HG02759 (cell line): ENCODE data around the gene NOL12.
"Not testable (repeated sequence)": the region's sequence is repeated elsewhere in the genome, so short reads cannot be mapped to it uniquely, and the experiment has no call there.

Experiments used
- ATAC-seq: cut with Tn5 transposase; IDR thresholded peaks from one replicate; pipeline ENCODE4 v1.9.1; 2021; ENCODE audit warnings: mild to moderate bottlenecking, moderate library complexity; ENCODE audit not compliant: unreplicated experiment

NOL12 gene

DNA sequence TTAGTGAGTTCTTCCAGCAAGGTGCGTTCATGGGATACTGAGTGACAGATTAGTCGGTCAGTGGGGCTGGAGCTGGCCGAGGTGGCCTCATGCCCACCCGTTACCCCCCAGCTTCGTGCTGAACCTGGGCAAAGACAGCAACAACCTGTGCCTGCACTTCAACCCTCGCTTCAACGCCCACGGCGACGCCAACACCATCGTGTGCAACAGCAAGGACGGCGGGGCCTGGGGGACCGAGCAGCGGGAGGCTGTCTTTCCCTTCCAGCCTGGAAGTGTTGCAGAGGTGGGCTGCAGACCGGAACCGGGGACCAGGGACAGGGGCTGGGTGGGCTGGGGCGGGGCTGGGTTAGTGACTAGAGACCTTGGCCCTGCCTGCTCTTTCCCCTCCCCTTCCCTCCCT, 7.8 kb upstream of the NOL12 start:
- no peak for ATAC-seq

DNA sequence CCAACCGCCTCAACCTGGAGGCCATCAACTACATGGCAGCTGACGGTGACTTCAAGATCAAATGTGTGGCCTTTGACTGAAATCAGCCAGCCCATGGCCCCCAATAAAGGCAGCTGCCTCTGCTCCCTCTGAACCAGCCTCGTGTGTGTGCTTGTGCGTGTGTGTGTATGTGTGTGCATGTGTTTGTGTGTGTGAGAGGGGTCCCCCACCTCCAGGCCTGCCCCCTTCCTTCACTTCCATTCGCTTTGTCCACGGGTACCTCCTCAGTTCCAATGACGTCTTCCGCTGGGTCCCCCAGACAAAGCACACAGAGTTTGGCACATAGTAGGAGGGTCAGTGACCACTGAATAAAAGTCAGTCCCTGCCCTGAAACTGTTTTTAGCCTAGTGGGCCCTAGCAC, 6.5 kb upstream of the NOL12 start:
- no peak for ATAC-seq

DNA sequence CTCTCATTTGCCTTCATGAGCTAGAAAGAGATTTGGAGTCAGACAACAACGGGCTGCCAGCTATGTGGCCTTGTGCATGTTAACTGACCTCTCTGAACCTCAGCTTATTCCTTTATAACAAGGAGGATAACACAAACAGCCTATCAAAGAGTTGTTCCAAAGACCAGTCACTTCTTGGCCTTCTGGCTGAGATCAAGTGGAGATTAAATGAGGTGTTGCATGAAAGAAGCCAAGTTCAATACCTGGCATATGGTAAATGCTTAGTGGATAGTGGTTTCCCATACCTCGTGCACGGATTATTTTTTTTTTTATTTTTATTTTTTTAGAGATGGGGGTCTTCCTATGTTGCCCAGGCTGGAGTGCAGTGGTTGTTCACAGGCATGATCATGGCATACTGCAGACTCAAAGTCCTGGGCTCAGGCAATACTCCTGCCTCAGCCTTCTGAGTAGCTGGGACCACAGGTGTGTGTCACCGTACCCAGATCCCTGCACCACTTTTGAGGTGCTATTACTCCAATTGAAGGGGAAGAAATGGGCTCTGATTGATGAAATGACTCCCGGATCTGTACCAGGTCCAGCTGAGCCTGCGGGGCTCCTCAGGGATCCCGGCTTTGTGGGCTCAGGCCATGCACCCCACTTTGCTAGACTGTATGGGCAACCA, 5.8 kb upstream of the NOL12 start:
- no peak for ATAC-seq

DNA sequence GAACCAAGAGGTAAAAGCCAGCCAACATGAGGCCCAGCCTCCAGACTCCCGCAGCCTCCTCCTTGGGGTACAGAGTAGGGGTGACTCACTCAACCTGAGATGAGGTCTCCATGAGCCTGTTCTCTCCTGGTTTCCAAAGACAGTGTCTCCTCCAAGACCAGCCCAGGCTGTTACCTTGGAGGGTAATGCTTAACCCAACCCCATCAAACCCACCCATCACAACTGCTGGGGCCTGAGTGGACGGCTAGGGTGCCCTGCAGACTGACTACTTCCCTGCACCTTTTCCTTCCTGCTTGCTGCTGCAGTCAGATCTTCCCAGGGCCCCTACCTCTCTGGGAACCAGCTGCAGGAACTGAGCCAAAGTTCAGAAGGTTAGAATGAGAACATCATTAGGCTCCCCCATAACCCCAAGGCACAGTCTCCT, 5.1 kb upstream of the NOL12 start:
- ATAC-seq: no peak

GRCh38 chr22:37681556-37682049, 4.5 kb upstream of the NOL12 start:
- no peak for ATAC-seq

GRCh38 chr22:37684803-37685615, 1.1 kb upstream of the NOL12 start:
- ATAC-seq: no peak

DNA sequence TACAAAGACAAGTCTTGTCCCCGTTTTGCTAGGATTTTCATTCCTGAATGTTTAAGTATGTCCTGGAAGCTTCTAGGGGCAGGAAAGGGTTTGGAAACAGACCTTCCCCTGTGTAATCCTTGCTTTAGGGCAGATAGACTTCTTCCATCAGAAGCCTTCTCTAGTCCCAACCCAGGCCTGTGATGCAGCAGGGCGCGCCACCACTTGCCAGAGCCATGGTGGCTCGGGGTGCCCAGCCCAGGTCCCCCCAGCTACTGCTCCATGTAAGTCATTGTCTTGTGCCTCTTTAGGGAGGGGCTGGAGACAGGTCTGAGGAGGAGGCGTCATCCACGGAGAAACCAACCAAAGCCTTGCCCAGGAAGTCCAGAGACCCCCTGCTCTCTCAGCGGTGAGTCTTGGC, 4.3 kb downstream of the NOL12 start:
- ATAC-seq: no peak

DNA sequence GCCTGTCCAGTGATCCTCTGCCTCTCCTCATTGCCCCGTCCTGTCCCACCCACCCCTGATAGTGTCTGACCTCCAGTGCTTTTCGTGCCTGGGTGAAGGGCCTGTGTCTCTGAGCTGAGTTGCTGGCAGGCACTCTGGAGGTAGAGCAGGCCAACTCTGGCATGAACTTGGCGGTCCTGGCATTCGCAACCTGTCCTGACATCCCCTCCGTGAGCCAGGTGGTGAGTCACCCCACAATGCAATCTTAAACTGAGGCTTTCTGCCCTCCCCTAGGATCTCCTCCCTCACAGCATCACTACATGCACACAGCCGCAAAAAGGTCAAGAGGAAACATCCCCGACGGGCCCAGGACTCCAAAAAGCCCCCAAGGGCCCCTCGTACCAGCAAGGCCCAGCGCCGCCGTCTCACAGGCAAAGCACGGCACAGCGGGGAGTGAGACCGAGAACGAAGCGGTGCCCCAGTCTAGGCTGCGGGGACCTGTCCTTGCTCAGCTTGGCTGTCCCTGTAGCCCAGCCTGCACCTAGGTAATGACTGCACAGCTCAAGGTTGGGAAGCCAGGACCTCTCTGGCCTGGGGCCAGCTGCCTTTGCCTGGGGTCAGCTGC, 4.9 kb downstream of the NOL12 start:
- no peak for ATAC-seq

- no peak for ATAC-seq
Measured at GRCh38 chr22:37692627-37693285, 6.6 kb downstream of the NOL12 start.

DNA sequence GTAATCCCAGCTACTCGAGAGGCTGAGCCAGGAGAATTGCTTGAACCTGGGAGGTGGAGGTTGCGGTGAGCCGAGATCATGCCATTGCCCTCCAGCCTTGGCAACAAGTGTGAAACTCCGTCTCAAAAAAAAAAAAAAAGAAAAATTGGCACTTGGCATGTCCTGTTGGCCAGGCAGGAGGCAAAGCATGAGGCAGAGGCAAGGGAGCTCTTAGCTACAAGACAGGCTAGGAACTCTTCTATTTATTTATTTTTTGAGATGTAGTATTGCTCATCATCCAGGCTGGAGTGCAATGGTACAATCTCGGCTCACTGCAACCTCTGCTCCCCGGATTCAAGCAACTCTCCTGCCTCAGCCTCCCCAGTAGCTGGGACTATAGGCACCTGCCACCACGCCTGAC, 8.0 kb downstream of the NOL12 start:
- not testable (repeated sequence) for ATAC-seq

- peak; percentile 8 for ATAC-seq
Measured at GRCh38 chr22:37696260-37696656, 10.1 kb downstream of the NOL12 start.

DNA sequence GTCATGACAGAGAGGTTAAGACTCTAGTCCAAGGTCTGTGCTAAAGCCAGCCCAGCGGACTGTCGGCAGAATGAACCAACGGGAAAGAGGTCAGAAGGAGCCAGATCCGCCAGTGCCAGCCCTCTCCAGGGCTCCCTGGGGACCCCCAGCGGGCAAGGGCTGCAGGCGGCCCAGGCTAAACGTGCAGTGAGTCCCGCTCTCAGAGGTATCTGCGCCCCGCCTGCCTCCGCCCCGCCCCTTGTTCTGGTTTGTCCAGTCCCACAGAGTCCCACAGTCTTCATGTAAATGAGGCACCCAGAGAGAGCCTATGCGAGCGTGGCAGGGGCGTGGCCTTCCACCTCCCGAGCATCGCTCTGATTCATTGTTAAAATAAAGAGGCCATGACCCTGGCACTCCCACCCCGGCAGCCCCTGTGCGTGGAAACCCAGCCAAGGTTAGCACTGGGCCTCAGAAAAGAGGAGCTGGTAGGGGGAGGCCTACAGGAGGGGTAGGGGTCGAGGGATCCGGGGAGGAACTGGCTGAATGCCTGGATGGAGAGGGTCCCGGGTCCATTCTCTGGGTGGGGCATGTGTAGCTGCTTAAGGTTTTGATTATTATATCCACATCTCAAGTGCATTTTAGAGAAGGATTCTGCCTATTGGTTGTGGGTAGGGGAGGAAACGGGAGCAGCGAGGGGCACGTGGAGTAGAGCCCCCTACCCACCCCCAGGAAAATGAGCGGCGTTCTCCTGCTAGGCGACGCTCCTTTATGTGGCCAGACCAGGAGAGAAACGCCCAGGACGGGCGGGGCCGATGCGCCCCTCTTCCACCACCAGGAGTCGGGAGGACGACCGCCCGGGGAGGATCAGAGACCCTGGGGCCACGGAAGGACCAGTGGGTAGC, 10.8 kb downstream of the NOL12 start, which contains the start of gene TRIOBP:
TSS of gene TRIOBP (plus strand) at position 392 of the 881 bp plus-strand sequence. CDS start 4,318 bp downstream, outside the sequence.
- peak; percentile 93 for ATAC-seq

GRCh38 chr22:37697538-37697835, 11.3 kb downstream of the NOL12 start:
- ATAC-seq: no peak

GRCh38 chr22:37701141-37701786, 15.1 kb downstream of the NOL12 start:
- ATAC-seq: no peak

DNA sequence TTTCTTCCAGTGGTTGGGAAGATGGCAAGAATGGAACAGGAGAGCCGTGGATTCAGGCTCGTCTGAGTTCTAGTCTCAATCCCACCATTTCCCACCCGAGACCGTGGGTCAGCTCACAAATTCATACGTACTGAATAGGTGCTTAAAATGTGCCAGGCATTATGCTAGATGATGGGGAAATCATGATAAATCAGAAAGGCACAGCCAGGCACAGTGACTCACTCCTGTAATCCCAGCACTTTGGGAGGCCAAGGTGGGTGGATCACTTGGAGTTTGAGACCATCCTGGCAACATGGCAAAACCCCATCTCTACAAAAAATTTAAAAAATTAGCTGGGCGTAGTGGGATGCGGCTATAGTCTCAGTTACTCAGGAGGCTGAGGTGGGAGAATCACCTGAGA, 17.8 kb downstream of the NOL12 start:
- ATAC-seq: no peak

GRCh38 chr22:37704645-37705044, 18.5 kb downstream of the NOL12 start:
- no peak for ATAC-seq

DNA sequence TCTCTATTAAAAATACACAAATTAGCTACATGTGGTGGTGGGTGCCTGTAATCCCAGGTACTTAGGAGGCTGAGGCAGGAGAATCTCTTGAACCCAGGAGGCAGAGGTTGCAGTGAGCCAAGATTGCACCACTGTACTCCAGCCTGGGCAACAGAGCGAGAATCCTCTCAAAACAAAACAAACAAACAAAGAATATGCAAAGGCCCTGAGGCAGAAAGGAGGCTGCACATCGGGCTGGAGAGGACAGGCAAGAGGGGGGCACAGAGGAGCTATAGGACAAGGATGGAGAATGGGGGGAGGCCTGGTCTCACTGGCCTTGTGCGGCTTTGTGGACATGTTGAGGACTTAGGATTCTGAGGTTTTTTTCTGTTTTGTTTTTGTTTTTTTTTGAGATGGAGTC, 19.1 kb downstream of the NOL12 start:
- no peak for ATAC-seq

GRCh38 chr22:37708580-37709444, 22.7 kb downstream of the NOL12 start:
- ATAC-seq: no peak

- no peak for ATAC-seq
Measured at GRCh38 chr22:37709445-37709765, 23.3 kb downstream of the NOL12 start.
